ENCODE measurements around the gene COL27A1. TPM values are rescaled to one million over a fixed set of nuclear protein-coding genes. Genes with fewer than 3 reads are reported as not detected.

Gene COL27A1
- total RNA-seq, 1 donor from 2014 or later, result 42.4 TPM

DNA sequence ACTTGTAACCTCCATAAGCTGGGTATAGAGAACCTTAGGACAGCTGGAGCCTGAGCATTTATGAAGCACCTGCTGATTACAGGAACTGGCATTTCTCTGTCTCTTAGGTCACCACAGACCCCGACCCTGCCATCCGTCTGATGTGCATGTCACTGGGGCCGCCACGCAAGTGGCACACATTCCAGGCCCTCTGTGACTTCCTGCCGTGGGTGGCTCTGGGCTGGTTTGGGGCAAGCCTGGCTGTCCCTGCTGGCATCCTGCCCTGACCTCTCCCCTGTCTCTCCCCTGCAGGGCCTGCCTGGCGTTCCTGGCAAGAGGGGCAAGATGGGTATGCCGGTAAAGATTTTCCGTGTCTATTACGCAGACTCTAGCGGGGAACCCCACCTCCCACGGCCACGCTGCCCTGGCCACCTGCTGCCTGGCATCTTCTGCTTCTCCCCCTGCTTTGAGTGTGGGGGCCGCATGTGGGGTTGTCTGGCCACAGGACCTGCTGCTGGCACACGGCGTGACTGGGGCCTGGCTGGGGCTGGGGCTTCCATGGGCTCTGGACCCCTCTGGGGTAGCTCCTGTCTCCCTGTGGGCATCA, 55.4 kb downstream of the COL27A1 start:
- intact Hi-C loops (cut with DNase I), result no loop called here
- no peak for DNase-seq (ENCODE audit: low spot score)
- no peak for ATAC-seq

DNA sequence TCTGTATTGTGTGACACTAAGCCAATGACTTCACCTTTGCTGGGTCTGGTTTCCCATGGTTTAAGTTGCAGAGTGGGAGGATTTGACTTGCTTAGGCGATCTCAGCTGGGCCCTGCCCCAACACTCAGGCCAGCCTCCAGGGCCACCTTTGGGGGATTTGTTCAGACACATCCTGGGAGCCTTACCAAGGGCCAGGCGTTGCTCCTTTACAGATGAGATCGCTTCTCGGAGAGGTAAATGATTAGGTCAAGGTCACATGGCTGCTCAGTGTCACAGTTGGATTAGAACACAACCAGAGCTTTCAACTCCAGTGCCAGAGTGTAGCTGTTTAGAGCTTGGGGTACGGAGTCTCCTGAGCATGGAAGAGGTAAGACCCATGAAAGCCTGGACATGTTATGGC, 57.5 kb downstream of the COL27A1 start:
- no peak for DNase-seq (ENCODE audit: low spot score)
- intact Hi-C loops (cut with DNase I), result no loop called here
- no peak for ATAC-seq

DNA sequence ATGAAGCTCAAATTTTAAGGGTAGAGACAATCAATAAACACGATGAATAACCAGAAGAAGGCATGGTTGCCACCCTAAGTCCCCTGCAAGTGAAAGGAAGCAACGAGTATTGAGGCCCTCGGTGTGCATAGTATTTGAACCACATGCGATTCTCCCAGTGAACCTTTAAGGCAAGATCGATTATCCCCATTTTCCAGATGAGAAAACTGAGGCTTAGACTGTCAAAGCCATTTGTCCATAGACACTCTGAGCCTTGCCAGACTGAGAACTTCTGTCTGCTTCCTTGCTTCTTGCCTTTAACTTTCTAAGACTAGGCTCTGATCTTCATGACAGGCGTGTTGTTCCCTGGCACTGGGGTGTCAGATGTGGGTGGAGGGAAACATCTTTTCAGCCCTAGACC, 58.2 kb downstream of the COL27A1 start:
- no peak for ATAC-seq
- DNase-seq (ENCODE audit: low spot score), result no peak
- intact Hi-C loops (cut with DNase I), result no loop called here

DNA sequence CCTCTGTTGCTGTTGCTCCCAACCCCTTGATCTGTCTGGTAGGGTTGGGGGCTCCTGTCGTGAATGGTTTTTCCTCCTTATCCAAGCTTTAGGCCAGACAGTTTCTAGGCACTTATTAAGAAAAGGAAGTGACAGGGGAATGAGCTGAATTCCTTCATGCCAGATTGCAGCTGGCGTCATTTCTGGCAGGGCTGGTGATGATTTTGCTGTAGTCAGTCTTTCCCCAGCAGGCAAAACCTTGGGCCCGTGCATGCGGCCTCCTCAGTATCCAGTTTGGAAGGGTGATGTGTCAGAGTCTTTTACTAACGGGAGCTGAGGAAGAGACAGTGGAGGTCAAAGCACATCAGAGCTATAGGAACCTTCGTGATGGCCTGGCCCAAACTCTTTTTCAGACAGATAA, 58.8 kb downstream of the COL27A1 start:
- intact Hi-C loops (cut with DNase I), result no loop called here
- no peak for DNase-seq (ENCODE audit: low spot score)
- no peak for ATAC-seq

DNA sequence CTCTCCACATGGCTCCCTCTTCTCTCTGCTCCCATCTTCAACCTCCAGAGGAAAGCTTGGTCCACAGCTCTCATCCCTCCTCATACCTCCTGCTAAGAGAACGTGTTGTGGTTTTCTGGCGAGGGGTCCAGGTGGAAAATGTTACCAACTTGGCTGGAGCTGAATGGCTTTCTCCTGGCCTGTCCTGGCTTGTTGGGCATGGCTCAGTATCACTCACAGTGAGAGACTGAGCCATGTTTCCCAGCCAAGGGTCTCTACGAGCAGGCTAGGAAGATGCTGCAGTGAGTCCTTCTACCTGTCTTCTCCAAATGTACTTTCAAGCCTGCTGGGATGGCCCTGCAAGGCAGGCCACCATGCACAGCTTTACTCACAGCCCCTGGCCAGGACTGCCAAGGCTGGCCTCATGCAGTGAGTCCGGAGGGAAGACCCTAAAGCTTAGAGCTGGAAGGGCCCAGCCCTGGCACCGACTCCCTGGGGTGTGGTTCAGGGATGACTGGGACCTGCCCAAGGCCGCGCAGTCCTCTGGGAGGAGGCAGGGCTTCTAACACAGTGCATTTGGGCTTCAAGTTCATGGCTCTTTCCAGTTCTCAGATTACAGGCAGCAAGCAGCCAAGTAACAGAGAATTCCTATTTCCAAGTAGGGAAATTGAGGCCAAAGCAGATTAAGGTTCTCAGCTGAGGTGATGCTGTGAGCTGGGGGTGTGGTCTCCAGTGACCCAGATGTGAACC, 59.5 kb downstream of the COL27A1 start:
- intact Hi-C loops (cut with DNase I), result no loop called here
- DNase-seq (ENCODE audit: low spot score), result no peak
- no peak for ATAC-seq

DNA sequence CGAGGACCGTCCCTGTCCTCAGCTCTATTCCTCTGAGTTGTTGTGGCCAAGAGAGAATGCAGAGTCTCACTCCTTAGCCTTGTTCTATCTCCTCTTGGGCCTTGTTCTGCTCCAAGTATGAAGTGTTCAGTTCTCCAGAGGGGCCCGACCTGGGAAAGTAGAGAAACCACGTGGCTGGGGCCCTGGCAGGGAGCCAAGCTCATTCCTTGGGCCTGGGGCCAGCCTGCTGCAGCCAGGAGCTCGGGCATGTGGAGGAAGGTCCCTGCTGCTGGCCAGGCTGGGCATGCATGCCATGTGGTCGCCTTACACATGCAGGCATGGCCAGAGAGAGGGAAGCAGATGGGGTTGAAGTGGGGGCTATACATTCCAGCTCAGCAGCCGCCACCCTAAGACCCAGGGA, 60.7 kb downstream of the COL27A1 start:
- peak; percentile 38 for ATAC-seq
- DNase-seq (ENCODE audit: low spot score), result peak; percentile 75
- intact Hi-C loops (cut with DNase I), result no loop called here

DNA sequence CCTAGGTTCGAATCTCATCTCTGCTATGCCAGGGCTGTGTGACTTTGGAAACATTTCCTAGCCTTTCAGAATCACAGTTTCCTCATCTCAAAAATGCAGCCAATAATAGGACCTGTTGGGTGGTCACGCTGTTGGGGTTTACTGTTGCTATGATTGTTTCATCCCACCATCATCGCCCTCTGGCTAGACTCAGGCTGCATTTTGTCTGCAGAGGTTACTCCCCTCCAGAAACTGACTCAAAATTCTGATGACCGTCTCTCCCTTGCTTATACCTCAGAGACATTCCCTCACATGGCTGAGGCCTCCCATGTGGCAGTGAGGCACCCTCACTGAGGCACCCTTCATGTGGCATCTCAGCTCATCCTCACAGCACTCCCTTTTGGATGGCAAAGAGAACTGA, 61.6 kb downstream of the COL27A1 start:
- intact Hi-C loops (cut with DNase I), result no loop called here
- no peak for ATAC-seq
- DNase-seq (ENCODE audit: low spot score), result no peak

DNA sequence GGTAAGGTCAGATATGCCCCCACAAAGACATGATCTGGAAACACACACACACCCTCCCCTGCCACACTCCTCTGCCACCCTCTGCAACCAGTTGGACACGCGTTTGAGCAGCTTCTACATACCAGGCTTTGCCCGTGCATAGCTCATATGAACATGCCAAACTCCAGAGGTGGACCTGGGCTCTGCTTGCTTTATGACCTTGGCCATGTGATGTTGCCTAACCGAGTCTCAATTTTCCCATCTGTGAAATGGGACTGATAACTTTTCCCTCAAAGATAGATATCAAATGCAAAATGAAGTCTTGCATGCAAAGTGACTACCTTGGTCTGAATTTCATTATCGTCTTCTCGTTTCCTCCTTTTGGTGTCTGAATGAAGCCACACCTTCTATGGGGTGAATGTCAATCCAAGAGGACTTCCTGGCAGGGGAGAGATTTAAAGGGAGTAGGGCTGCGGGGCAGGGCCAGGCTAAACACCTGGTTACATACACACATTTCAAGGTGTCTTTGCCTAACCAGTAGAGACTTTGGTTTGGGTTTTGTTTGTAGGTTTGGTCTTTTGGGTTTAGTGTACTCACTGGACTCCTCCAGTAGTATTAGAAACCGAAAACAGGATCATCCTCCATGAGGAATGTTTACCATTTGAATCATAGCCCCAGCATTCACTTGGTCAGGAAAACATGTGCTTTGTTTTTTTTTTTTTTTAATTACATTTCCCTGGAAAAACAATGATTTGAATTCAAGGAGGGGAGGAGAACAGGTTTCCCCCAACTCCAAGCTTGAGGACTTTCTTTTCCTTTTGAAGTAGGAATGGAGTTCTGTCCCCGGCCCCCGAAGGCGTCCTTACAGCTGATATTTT, 63.2 kb downstream of the COL27A1 start:
- DNase-seq (ENCODE audit: low spot score) (no peak), ATAC-seq (no peak)
- intact Hi-C loops (cut with DNase I), result no loop called here

DNA sequence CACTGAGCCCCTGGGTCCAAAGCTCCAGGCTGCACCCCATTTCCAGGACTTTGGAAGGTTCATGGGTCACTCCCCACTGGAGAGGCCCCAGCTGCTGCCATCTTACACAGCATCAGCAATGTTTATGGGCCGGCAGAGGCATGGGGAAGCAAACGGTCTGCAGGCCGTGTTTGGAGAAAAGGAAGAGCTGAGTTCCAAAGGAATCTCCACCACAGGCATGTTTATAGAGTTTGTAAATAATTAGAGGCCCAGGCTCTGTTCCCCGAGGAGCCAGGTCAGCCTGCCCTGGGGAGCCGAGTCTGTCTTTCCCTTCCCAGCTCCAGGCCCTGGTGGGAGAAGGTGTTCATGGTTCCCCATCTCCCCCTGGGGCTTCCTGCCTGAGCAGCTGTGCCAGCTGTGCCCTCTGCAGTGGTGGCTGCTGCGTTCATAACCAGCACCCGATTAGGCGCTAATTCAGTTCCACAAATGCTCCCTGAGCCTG, 64.8 kb downstream of the COL27A1 start:
- intact Hi-C loops (cut with DNase I), result loop anchor here (2.0 kb wide), 1 partner anchor 57 kb away; no protein-coding TSS in a partner anchor
- ATAC-seq, result no peak
- DNase-seq (ENCODE audit: low spot score), result no peak

DNA sequence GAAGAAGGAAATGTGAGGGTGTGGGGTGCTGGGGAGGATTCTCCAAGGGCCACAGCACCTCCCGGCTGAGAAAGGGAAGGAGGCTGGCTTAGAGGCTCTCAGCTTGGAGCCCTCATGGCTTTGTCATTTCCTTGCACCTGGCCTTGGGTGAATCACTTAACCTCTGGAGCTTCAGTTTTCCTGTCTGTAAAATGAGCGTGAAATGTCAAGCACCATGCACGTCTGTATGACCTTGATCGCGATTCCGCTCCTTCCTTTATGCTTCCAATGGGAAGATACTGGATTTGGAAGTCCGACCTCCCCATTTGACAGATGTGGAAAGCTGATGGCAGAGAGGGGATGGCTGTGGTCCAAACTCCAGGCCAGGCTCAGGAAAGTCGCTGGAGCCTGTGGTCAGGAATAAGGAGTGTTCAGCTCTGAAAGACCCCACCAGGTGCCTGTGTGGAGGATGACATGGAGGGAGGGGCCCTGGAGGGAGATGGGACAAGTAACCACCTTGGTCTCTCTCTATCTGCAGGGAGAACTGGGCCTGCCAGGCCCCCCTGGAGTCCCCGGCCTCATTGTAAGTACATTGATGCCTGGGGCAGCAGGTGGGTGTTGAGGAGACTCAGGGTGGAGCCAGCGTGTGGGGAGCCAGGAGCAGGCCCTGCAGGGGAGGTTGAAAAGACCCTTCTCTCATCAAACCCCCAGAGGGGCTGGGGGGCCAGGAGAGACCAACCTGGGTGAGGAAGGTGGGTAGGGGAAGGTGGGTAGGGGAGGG, 66.5 kb downstream of the COL27A1 start:
- DNase-seq (ENCODE audit: low spot score) (no peak), ATAC-seq (no peak)
- intact Hi-C loops (cut with DNase I), result loop anchor here (2.0 kb wide), 1 partner anchor 59 kb away; no protein-coding TSS in a partner anchor

DNA sequence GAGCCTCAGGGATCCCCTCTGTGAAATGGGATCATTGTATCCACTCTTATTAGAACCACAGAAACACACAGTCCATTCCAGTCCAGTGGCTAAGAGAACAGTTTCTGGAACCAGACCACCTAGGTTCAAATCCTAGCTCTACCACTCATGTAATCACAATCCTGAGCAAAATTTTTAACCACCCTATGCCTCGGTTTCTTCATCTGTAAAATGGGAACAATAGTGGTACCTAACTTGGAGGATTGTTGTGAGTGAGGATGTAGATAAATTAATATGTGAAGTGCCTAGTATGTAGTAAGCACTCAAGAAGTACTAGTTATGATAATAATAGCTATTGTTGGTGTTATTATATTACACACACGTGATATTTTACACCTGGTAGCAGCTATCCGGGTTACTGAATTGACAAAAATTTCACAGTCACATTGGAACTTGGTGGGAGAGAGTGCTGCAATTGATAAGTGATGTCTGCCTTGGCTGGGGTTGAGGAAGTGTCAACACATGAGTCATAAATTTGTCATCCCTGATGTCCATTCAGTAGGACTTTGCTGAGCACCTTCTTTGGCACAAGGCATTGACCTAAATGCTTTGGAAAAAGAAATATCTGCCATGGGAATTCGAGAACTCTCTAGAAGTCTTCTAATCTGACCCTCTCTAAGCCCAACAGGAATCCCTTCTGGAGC, 68.4 kb downstream of the COL27A1 start:
- ATAC-seq, result no peak
- DNase-seq (ENCODE audit: low spot score), result no peak
- intact Hi-C loops (cut with DNase I), result no loop called here

DNA sequence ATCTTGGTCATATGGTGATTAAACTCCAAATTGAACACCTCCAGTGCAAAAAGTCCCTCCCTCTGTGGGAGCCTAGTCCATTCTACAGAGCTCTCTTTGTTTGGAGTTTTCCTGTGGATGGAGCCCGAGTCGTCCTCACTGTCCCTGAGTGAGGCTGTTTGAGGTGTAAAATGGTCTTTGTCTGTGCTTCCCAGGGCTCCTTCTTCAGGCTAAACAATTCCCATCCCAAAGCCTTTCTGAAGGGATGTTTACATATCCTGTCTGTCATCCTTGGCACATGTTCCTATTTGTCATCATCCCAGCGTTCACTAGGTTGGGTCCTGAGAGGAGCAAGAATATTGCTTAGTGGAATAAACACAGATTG, 68.9 kb downstream of the COL27A1 start:
- peak; percentile 23 for ATAC-seq
- DNase-seq (ENCODE audit: low spot score), result no peak
- intact Hi-C loops (cut with DNase I), result no loop called here

DNA sequence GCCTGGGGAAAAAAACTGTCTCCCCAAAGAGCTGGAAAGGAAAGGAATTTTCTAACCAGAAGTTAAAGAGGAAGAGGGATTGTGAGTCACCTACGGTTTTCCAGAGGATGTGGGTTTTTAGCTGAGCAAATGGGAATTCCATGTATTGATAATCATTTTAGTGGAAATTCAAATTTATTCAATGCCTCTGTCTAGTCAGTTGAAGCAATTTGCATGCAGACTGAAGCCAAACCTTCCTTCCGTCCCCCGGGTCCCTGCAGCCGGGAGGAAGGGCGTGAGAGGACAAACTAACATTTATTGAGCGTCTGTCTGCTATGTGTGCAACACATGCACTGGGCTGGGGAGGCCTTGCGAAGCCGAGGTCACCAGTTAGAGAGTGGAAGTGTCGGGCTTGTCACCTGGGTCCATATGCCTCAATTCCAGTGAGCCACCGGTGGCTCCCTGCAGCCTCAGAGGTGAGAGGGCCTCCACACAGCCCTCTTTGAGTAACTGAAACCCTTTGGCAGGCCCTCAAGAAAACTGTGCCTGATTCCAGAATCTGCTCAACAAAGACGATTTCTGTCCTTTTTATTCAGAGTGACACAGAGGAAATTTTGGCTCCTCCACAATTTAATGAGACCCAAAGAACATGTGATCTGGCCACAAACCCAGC, 70.3 kb downstream of the COL27A1 start:
- intact Hi-C loops (cut with DNase I), result no loop called here
- ATAC-seq (peak; percentile 38), DNase-seq (ENCODE audit: low spot score) (no peak)

DNA sequence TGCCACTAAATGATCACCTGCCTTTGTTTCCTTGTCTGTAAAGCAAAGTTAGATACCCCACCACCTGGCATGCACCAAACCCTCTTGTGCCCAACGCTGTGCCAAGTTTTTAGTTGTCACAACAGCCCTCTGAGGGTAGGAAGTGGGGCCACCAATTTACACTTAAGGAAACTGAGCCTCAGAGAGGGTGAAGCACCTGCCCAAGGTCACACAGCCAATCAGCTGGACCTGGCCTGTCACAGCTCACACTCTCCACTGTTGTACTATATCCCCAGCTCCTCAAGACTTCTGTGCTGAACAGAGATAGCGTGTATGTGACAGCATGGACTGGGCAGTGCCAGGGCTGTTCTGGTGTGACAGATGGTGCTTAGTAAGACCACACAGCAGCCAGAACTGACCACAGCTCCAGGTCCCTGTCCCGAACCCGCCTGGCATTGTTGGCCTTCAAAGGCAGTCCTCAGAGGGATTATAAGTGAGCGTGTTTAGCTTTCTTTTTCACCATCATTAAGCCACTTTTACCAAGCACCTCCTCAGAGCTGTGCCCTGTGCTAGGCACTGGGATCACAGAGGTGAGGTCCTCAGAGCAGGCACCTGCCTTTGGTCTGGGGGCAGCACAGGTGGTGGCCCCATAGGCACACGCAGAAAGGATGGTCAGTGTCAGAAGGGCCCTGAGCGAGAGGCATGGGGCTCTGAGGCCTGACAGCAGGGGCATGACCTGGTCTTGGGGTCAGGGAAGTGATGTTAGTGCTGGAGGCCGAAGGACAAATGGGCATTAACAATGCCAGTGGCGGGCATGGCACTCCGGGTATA, 71.1 kb downstream of the COL27A1 start:
- no peak for ATAC-seq

DNA sequence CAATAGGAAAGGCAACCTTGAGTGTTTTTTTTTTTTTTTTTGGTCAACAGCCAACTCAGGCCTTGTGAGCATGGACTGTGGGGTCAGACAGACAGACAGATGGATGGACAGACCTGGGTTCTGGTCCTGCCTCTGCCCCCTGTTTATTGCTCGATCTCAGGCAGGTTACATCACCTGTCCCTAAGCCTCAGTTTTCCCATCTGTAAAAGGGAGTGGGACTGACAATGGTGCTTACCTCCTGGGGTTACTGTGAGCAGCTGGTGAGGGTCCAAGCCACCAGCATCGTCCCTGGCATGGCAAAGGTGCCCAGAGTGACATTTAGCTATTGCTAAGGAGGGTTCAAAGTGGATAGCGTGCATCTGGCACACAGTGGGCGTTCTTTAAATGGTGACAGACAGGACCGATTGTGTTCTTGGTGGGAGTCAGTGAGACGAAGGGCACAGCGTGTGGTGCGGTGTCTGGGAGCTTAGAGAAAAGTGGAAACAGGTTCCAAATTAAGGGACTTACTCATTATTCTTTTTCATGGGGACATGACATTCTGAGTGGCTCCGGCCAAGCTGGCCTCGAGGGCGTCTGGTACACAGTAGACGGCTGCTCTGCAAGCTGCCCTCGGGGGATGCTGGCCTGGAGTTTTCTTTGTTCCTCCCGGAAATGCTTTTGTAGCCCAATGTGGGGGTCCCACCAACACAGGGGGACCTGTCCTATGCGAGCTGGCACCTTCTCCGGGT, 72.1 kb downstream of the COL27A1 start:
- intact Hi-C loops (cut with DNase I), result no loop called here

More for the DNA sequence above, 71.1 kb downstream of the COL27A1 start:
- intact Hi-C loops (cut with DNase I), result no loop called here
- DNase-seq (ENCODE audit: low spot score), result no peak

DNA sequence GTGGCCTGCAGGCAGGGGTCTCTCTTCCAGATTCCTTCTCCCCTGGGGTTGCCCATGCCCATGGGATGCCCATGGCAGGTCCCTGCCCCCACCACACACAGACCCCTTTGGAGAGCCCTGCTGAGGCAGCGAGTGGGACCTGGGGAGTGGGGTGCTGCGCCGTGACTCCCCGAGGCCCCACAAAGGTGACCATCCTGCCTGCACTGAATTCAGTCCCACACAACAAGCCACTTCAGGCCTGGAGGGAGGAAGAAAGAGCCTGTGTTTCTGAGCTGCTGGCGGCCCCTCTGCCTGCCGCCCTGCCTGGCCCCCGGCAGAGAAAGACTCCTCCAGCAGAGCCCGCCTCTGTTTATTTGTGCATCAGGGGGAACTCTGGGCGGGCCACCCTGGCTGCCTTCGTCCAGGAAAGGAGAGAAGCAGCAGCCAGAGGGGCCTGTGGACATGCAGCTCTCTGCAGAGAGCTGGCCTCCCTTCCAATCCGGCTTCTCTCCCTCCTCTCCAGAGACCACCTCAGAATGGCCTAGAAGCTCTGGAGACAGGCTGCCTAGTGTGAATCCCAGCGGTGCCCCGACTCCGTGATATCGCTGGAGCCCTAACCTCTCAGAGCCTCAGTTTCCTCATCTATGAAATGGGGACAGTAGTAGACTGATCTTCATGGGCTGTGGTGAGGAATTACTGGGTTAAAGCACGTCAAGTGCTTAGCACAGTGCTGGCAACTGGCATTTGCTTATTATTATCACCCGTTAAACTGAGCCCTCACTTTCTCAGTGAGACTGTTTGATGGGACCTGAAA, 72.9 kb downstream of the COL27A1 start:
- DNase-seq (ENCODE audit: low spot score), result no peak
- intact Hi-C loops (cut with DNase I), result no loop called here
- no peak for ATAC-seq

More for the DNA sequence above, 72.1 kb downstream of the COL27A1 start:
- no peak for ATAC-seq
- DNase-seq (ENCODE audit: low spot score), result no peak

Measured in sciatic nerve (tissue), 2 donors.